Left renal pelvis (tissue), 4 donors: ENCODE results near the gene MEIS1. TPM values are rescaled to one million over a fixed set of nuclear protein-coding genes. Genes with fewer than 3 reads are reported as not detected.

Source experiments
- DNase-seq, 4 donors: peaks; one replicate each; pipeline ENCODE4 v3.0.0-alpha.2; 2013; ENCODE audit warnings: low read depth in 4 of 4, low spot score in 3 of 4
- polyA plus RNA-seq, 4 donors: library from polyadenylated mRNA; unstranded; fragments of 120-200 nt; gene quantifications; one replicate each; pipeline ENCODE4 v1.2.1, GENCODE V29; 2013; ENCODE audit not compliant: insufficient read length in 4 of 4

Gene MEIS1
- polyA plus RNA-seq, 4 donors, result 119 to 314 (median 149) TPM

DNA sequence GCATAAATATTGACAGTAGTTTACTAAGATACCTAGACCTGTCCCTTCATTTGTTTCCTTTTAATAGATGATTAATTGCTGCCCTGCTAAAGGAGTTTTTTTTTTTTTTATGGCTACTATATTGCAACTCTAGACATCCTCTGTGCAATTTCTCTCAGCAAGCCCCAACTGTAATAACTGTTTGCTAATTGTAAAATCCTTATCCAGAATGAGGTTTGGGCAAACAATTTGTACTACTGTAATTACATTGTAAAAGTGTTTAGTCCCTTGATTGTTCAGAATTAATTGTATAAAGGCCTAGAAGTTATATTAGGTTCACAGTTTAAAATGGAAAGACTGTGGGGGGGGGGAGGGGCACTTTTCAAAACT is 3.7 kb upstream of the MEIS1 start:
- no peak for DNase-seq

DNA sequence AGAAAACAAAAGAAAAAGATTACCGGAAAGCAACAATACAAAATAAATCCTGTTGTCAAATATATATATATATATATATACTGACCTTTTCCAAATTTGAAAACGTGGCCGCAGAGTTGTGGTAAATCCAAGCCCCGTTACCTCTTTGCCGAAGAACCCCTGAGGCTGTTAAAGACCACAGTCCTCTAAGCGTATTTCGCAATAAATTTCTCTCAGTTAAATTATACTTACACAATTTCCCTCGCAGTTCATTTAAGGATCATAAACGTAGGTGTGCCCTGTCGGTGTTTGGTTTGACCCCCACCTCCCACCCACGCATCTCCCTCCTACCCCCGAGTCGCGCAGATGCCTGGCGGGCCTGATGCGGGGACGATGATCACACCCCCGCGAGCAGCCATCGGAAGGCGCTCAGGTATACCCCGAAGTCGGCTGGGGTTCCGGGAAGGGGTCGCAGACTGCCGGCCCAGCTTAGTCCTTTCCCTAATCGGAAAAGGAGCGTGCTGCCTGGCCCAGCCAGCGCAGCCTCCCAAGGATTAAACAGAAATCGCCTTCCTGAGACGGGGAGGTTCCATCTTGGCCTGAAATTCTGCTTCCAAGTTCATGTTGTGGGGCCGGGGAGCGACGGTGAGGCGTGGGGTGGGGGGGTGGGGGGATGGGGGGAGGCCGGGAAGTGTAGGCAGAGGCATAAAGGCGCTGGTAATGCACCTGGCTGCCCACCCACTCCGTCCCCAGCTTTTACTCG is 2.9 kb upstream of the MEIS1 start:
- DNase-seq, result no peak

DNA sequence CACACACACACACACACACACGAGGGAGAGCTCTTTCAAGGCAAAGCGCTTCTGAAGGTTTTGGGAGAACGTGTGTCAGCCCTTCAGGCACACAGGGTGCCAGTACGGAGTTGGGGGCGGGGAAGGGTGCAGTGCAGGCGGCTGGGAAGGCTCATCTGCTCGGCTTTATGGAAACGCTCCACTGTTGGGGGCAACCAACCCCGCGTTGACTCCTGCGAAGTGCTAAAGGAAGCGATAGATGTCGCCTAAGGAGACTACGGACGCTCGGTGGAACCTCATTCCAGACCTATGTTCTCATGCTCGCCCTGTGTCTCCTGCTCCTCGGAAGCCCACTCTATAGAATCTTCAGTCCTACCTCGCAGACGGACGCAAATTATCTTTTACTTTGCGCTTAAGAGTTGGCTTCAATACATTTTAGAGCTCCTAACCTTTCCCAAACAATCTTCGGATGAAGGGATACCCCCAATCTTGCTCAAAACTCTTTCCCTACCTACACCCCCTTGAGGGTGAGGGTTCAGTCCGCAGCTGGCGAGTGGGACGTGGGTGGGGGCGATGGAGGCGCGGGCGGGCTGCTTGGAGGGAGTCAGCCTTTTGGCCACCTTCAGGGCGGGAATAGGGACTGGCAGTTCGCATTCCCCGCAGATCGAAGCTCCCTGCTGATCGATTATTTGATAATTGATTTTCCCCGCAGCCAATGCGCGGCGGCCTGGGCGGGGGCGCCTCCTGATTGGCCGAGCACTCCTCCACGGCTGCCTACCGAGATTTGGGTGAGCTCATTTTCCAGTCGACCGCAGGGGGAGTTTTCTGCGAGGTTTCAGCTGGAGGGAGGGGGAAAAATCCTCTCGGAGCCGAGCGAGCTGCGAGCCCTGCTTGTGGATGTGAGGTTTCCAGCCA is 1.9 kb upstream of the MEIS1 start:
- peak in 3 of 4 donors; percentile 94 to 96 (median 95) for DNase-seq

GRCh38 chr2:66433695-66433944 is 1.3 kb upstream of the MEIS1 start:
- no peak for DNase-seq

DNA sequence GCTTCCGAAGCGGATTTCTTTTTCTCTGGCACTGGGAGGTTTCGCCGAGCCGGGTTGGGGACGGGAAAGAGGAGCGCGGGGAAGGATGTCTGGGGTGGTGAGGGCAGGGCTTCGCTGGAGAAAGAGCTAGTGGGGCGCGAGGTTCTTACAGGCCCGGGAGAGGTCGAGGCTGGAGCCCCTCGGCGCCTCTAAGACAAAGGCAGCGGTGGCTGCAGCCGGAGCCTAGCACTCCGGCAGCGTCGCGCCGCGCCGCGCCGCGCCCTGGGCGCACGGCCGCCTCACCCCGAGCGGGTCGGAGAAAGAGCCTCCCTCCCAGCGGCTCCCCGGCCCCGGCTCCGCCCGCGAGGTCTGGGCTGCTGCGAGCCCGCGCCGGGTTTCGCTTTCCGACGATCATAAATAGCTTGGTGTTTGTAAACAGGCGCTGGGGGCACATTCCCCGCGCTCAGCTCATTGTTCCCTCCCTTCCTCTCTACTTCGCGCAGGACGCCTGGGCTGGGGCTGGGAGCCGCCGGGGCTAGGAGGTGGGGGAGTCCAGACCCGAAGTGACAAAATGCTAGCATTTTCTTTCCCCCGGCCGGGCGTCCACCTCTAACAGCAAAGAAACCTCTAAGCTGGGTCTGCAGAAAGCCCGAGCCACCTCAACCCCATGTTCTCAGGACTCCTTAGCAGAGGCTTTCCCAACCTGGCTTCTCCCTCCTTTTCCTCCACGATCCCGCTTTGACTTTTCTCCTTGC is 813 bp upstream of the MEIS1 start:
- DNase-seq, result no peak

GRCh38 chr2:66435549-66435875 is 587 bp downstream of the MEIS1 start:
- DNase-seq, result no peak

GRCh38 chr2:66435963-66436362 is 1.0 kb downstream of the MEIS1 start:
- DNase-seq, result no peak

DNA sequence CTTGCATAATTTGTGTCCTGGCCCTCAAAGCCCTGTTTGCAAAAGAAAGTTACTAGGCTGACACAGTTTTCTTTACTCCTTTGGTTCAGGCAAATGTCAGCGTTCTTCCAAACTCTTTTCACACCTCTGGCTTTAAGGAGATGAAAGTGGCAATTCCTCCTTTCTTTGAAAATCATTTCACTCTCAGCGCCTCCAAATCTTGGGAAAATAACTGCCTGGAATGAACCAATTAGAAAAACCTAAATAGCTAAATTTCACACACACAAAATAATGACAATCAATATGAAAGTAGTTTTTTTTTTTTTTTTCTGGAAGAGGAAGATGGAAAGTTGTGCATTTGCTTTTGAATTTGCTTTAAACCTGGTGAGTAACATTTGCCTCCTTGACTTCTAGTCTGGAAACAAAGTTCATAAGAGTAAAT is 1.7 kb downstream of the MEIS1 start:
- no peak for DNase-seq

- DNase-seq, result no peak
Measured at GRCh38 chr2:66437109-66437690, 2.3 kb downstream of the MEIS1 start.

DNA sequence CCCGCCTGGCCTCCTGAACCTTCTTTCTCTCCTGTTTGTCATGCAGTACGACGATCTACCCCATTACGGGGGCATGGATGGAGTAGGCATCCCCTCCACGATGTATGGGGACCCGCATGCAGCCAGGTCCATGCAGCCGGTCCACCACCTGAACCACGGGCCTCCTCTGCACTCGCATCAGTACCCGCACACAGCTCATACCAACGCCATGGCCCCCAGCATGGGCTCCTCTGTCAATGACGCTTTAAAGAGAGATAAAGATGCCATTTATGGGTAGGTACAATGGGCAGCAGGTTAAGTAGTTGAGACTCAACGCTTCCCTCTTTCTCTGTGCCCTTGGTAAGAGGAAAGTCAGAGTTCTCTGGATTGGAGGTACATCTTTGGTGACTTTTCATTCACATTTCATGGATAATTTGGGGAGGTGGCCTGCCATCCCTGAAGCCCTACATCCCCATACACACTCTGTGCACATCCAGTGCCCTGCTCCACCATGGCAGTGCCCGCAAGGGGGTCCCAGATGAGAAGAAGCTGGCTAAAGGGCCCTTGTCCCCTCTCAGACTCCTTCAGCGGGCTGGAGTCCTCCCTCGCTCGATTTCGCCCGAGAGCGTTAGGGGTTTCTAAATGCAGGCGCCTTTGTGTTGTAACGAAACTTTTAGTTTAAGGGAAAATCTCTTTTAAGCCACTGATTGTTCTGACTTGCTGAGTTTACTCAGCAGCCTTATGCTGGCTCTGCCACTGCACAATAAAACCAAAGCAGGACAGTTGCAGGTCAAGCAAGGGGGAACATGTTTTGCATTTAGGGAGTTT is 3.0 kb downstream of the MEIS1 start:
- no peak for DNase-seq

DNA sequence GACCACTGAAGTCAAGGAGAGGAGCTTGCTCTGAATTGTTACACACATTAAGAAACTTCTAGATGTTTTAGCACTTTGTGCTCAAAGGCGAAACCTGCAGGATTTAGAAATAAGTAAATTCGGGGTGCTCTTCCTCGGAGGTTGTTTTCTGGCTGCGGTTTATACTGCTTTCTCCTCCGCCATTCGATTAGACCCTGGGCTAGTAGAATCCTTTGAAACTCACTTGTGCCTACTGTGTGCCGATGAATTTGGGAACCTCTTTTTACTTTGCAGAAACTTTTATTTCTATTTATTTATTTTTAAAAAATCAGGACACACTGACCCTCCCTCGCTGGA is 3.5 kb downstream of the MEIS1 start:
- DNase-seq, result no peak

DNA sequence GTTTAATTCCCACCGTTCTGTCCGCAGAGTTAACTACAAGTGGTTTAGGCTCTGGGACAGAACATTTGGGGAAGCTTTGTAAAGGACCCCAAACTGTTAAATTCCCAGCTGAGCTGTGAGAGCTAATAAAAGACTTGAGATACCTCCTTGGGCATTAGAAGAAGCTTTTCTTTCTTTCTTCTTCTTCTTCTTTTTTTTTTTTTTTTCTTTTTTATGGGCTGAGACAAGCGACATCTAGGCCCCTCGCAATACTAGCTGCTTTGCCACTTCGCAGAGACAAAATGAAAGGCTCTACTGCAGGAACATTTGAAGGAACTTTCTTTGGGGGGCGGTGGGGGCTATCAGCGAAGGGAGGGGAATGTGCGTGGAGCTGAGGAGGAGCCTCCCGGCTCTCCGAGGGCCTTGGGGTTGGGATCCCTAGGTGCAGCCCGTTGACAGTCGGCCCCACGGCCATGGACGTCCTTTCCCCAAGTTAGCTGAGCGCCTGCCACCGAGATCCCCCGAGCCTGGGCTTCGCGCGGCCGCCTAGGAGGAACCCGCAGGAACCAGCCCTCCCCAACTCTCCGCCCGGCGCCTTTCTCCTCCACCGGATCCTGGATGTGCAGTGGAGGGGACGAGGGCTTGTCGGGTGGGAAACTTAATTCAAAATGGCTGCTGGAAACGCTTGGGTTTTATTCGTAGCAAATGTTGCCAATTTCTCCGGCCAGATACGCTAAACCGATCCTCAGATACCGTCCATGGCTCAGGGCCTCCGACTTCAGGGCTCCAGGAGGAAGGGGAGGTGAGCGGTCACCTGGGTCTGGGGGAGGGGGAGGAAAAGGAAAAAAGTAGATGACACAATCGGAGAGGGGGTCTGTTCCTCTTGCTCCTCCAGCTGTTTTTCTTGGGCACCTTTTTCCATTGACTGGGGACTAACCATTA is 4.2 kb downstream of the MEIS1 start:
- no peak for DNase-seq

GRCh38 chr2:66439812-66440542 is 5.1 kb downstream of the MEIS1 start:
- no peak for DNase-seq

DNA sequence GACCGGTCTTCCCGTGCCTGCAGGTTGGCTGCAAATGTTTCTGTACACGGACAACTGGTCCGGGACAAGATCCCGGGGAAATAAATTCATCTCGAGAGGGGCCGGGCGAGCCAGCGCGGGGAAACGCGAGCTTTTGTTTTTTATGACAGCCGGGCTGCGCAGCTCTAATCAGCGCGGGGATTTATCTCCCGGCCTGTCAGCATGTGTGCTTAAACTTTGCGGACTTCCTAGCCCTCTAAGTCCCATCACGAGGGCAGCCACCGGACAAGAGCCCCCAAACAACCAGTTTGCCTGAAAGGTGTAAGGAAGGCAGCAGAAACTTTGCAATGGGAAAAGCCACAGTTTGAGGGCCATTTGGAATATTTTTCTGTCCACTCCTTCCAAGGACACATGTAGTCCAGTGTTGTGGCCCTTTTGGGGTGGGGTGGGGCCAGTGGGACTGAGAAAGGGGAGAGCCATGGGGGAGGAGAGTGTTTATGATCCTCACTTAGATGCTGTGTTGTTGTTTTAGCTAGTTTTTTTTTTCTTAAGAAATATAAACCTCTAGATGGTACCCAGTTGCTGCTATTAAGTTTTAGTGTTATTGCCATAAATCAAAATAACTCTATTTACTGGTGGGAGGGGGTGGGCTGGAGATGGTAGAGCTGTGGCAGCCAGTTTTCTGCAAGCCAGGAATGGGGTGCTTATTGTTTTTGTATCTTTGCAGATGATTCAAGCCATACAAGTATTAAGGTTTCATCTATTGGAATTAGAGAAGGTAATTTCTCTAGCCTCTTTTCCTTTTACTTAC is 6.0 kb downstream of the MEIS1 start:
- no peak for DNase-seq

DNA sequence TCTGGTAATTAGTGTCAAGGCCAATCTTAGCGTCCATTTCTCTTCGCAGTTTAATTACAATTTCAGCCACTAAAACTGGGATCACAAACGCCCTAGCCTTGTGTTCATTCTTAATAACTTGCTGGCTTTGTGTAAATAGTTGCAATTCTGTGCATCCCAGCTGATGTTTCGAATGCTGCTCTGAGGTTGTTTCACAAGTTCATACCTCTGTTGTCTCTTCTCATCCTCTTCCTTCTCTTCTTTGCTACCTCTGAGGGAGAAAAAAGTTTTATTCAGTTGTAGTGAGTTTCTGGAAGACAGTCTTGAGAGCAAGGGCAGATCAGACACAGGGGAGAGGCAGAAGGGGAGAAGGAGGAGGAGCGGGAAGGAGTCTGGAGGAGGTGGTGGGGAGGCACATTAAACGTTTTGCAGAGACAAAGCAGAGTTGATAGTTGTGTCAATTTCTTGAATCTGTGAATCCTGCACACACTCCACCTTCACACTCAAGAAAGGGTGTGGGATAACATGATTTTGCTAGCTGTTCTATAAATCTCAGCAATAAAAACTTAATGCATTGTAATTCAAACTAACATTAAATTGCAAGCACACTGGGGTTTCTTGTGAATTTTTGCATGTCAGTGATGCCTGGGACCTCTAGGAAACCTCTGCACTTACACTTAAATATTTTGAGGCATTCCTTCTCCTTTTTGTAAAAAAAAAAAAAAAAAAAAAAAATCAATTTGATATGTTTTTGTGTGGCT is 6.8 kb downstream of the MEIS1 start:
- DNase-seq, result no peak

GRCh38 chr2:66442516-66443185 is 7.7 kb downstream of the MEIS1 start:
- DNase-seq, result no peak
